ENCODE data around the gene RBMX. TPM values are rescaled to one million over a fixed set of nuclear protein-coding genes. Genes with fewer than 3 reads are reported as not detected.

RBMX gene
- total RNA-seq, 3 donors from 2014 or later (not counting 1 experiment from before 2014, with no cell fraction given), result 171 to 208 (median 174) TPM

GRCh38 chrX:136858007-136858756, 22.3 kb downstream of the RBMX start:
- no peak overlapping the region for H3K4me3 ChIP-seq (ENCODE audit: low read length)
- Mint-ChIP-seq H3K27me3 (ENCODE audit: low read depth in 2 of 2) (no peaks in the 10 kb centered on the region), H3K4me3 (no peak overlapping the region), H3K4me1 (peaks cover 6 to 25% of the 10 kb centered on the region in 2 donors), H3K9me3 (no peaks in the 10 kb centered on the region), H3K27ac (peak overlapping the region in 1 of 2 donors; percentile 72), H3K36me3 (no peaks in the 10 kb centered on the region)
- no peak for DNase-seq
- H3K27ac ChIP-seq (ENCODE audit: low read length), result no peak overlapping the region
- no peak for TF ChIP-seq CTCF (IDR thresholded peaks at IDR 0.05)
- intact Hi-C loops (cut with micrococcal nuclease), result loop anchor here (10.0 kb wide), 1 partner anchor 93 kb away; no protein-coding TSS in a partner anchor
- WGBS (ENCODE audit: insufficient coverage), result 91% methylated on average over 4 of the region's 4 CpGs
- no peaks in the 10 kb centered on the region for H3K4me1 ChIP-seq (ENCODE audit: control insufficient read depth, insufficient read depth, low read length)
- no peak for ATAC-seq
- H3K9me3 ChIP-seq (ENCODE audit: control insufficient read depth, insufficient read depth, low read length), result no peaks in the 10 kb centered on the region
- peaks cover 5% of the 10 kb centered on the region for H3K36me3 ChIP-seq (ENCODE audit: control insufficient read depth, insufficient read depth, low read length)
- H3K27me3 ChIP-seq (ENCODE audit: control insufficient read depth, insufficient read depth, low read length), result no peaks in the 10 kb centered on the region

DNA sequence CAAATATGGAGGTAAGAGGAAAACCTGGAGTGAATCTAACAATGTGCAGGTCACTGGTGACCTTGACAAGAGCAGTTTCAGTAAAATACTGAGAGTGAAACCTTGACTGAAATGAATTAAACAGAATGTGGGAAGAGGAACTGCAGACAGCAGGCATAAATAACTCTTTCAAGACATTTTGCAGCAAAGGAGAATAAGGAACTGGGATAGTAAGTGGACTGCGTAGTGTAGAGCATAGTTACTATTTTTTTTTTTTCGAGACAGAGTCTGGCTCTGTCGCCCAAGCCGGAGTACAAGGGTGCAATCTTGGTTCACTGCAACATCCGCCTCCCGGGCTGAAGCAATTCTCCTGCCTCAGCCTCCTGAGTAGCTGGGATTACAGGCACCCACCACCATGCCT, 24.0 kb downstream of the RBMX start:
- Mint-ChIP-seq H3K4me1 (peaks cover 0 to 19% of the 10 kb centered on the region in 2 donors), H3K9me3 (no peaks in the 10 kb centered on the region), H3K4me3 (no peak overlapping the region), H3K27me3 (ENCODE audit: low read depth in 2 of 2) (no peaks in the 10 kb centered on the region), H3K36me3 (no peaks in the 10 kb centered on the region), H3K27ac (peak overlapping the region in 1 of 2 donors; percentile 6)
- peaks cover under 1% of the 10 kb centered on the region for H3K36me3 ChIP-seq (ENCODE audit: control insufficient read depth, insufficient read depth, low read length)
- WGBS (ENCODE audit: insufficient coverage), result 45% methylated on average over 5 of the region's 6 CpGs
- no peak overlapping the region for H3K4me3 ChIP-seq (ENCODE audit: low read length)
- no peak for TF ChIP-seq CTCF (IDR thresholded peaks at IDR 0.05)
- H3K27ac ChIP-seq (ENCODE audit: low read length), result no peak overlapping the region
- no peak for DNase-seq
- intact Hi-C loops (cut with micrococcal nuclease), result loop anchor here (10.0 kb wide), 1 partner anchor 92 kb away; no protein-coding TSS in a partner anchor
- H3K9me3 ChIP-seq (ENCODE audit: control insufficient read depth, insufficient read depth, low read length), result no peaks in the 10 kb centered on the region
- no peak for ATAC-seq
- H3K27me3 ChIP-seq (ENCODE audit: control insufficient read depth, insufficient read depth, low read length), result no peaks in the 10 kb centered on the region
- H3K4me1 ChIP-seq (ENCODE audit: control insufficient read depth, insufficient read depth, low read length), result no peaks in the 10 kb centered on the region

- Histone ChIP-seq H3K4me1 (ENCODE audit: control insufficient read depth, insufficient read depth, low read length) (no peaks in the 10 kb centered on the region), H3K36me3 (ENCODE audit: control insufficient read depth, insufficient read depth, low read length) (no peaks in the 10 kb centered on the region), H3K27ac (ENCODE audit: low read length) (no peak overlapping the region), H3K27me3 (ENCODE audit: control insufficient read depth, insufficient read depth, low read length) (no peaks in the 10 kb centered on the region), H3K4me3 (ENCODE audit: low read length) (no peak overlapping the region), H3K9me3 (ENCODE audit: control insufficient read depth, insufficient read depth, low read length) (no peaks in the 10 kb centered on the region)
- ATAC-seq (no peak), DNase-seq (no peak)
- Mint-ChIP-seq H3K9me3 (no peaks in the 10 kb centered on the region), H3K27ac (peak overlapping the region in 1 of 2 donors; percentile 6), H3K36me3 (no peaks in the 10 kb centered on the region), H3K4me1 (peaks cover 0 to 19% of the 10 kb centered on the region in 2 donors), H3K27me3 (ENCODE audit: low read depth in 2 of 2) (no peaks in the 10 kb centered on the region), H3K4me3 (no peak overlapping the region)
- intact Hi-C loops (cut with micrococcal nuclease), result loop anchor here (10.0 kb wide), 1 partner anchor 91 kb away; no protein-coding TSS in a partner anchor
- WGBS (ENCODE audit: insufficient coverage), result 100% methylated on average over 4 of the region's 8 CpGs
- no peak for TF ChIP-seq CTCF (IDR thresholded peaks at IDR 0.05)
Measured at GRCh38 chrX:136856050-136856449, 24.5 kb downstream of the RBMX start.
